GM10248 (cell line): Measurements from ENCODE around the gene IGF2BP2.

Source experiments
- CTCF ChIA-PET: fragments of 300-600 bp; sonication (Branson Sonifier 250); formaldehyde crosslinking; extraction: SDS; loops from one replicate; lab custom pipeline; 2021; ENCODE audit warnings: antibody characterized with exemption; lab: Yijun Ruan, JAX
- POLR2A ChIA-PET: fragments of 350-650 bp; sonication (Branson Sonifier 250); formaldehyde crosslinking; extraction: SDS; loops from one replicate; lab custom pipeline; 2020; ENCODE audit warnings: antibody characterized with exemption; lab: Yijun Ruan, JAX
- DNase-seq: peaks from one replicate; pipeline ENCODE4 v3.0.0; 2012; ENCODE audit errors: extremely low spot score
- CTCF ChIP-seq: IDR thresholded peaks from 2 replicates; pipeline ENCODE4 v1.5.1; 2012; ENCODE audit warnings: mild to moderate bottlenecking, low read depth; ENCODE audit errors: extremely low read depth, missing control alignments, control extremely low read depth

Gene IGF2BP2

DNA sequence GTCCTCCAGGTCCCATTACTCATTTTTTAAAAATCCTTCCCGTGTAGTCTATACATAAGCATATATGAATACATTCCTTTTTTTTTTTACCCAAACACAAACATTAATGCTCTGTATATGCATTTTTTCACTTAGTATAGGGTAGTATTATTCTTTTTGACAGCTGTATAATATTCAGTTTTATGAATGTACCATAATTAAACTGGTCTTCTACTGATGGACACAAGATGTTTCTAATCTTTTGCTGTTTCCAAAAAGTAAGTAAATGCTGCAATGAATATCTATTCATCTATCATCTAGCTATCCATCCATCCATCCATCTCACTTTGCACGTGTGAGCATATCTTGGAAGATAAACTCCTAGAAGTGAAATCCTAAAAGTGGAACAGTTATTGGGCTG lies 110.8 kb downstream of the IGF2BP2 start:
- TF ChIP-seq CTCF: no peak
- POLR2A ChIA-PET: no interaction called here
- DNase-seq: no peak
- CTCF ChIA-PET: interaction anchor here (1.1 to 1.4 kb wide), 2 partner anchors 20 to 54 kb away, joined by 3 to 4 read pairs; no protein-coding TSS in a partner anchor

DNA sequence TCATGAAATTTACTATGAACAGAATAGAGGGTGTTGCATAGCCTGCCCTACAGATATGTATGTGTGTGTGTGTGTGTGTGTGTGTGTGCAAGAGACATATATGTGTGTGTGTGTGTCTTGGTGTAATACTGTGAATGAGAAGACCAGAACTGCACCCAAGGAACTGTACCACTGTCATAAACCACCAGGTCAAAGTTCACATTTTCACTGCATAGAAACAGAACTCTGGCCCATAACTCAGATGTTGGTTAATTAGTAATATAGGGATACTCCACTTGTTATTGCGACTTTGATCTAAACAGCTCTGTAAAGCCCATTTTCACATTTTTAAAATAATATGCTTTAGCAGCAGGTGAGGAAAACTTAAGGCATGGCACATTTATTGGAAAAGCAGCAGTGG lies 111.8 kb downstream of the IGF2BP2 start:
- ChIA-PET POLR2A (no interaction called here), CTCF (interaction anchor here (1.4 to 1.6 kb wide), 3 partner anchors 11 to 55 kb away, joined by 3 to 4 read pairs (median 4); no protein-coding TSS in a partner anchor)
- no peak for TF ChIP-seq CTCF
- DNase-seq: no peak

- ChIA-PET CTCF (interaction anchor here (1.4 to 2.2 kb wide), 4 partner anchors 12 to 56 kb away, joined by 3 to 5 read pairs (median 4); no protein-coding TSS in a partner anchor), POLR2A (no interaction called here)
- TF ChIP-seq CTCF: no peak
- DNase-seq: no peak
Measured at GRCh38 chr3:185712337-185712736, 112.5 kb downstream of the IGF2BP2 start.

GRCh38 chr3:185711255-185711870 lies 113.5 kb downstream of the IGF2BP2 start:
- DNase-seq: no peak
- no peak for TF ChIP-seq CTCF
- ChIA-PET POLR2A (no interaction called here), CTCF (interaction anchor here (1.0 to 2.2 kb wide), 3 partner anchors 9 to 57 kb away, joined by 3 to 5 read pairs (median 4); no protein-coding TSS in a partner anchor)

DNA sequence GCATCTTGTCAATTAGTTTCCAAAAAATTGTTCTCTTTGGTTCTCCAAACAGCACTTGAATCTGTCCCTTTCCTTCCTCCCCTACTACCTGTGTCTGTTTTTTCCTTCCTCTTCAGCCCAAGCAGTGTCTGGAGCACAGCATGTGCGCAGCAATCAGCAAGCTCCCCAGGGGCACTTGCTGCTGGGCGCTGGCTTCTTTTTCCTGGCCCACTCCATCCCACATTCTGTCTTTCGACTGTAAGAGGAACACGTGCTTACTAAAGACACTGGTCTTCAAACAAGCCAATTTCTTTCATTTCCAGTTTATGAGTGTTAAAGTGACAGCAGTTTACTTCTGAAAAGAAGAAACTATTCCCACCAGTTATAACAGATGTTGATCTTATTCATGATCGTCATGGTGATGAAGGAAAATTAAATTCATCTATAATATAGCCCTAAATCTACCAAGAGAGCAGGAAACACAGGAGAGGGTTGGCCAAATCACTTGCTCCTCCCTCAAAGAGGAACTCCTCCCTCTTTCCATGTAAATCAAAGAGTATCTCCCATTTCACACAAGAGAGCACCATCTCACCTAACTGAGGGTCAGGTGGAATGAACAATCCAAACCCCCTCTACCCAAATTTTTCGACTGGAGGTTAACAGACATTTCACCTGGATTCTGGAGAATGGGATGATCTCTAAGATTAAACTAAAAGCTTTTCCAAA lies 115.4 kb downstream of the IGF2BP2 start:
- no peak for DNase-seq
- CTCF ChIA-PET: interaction anchor here (1.2 to 1.5 kb wide), 4 partner anchors 24 to 49 kb away, joined by 3 to 4 read pairs (median 3); no protein-coding TSS in a partner anchor
- POLR2A ChIA-PET: no interaction called here
- TF ChIP-seq CTCF: no peak

GRCh38 chr3:185708392-185708791 lies 116.5 kb downstream of the IGF2BP2 start:
- no peak for DNase-seq
- CTCF ChIA-PET: interaction anchor here (1.2 to 1.5 kb wide), 5 partner anchors 31 to 60 kb away, joined by 3 to 8 read pairs (median 3); no protein-coding TSS in a partner anchor
- POLR2A ChIA-PET: no interaction called here
- TF ChIP-seq CTCF: no peak
